HCT116 (cell line): ENCODE results near the gene CHTOP.

Source experiments
- EZH2phosphoT487 ChIP-seq: fragments of 200-600 bp; IDR thresholded peaks from 2 replicates; pipeline ENCODE4 v1.6.1; 2018; ENCODE audit warnings: antibody characterized with exemption, borderline replicate concordance
- YY1 ChIP-seq: IDR thresholded peaks from 2 replicates; pipeline ENCODE4 v1.6.1; 2011; ENCODE audit warnings: low read length, low read depth, moderate library complexity, mild to moderate bottlenecking; ENCODE audit not compliant: insufficient replicate concordance; ENCODE audit errors: extremely low read depth

DNA sequence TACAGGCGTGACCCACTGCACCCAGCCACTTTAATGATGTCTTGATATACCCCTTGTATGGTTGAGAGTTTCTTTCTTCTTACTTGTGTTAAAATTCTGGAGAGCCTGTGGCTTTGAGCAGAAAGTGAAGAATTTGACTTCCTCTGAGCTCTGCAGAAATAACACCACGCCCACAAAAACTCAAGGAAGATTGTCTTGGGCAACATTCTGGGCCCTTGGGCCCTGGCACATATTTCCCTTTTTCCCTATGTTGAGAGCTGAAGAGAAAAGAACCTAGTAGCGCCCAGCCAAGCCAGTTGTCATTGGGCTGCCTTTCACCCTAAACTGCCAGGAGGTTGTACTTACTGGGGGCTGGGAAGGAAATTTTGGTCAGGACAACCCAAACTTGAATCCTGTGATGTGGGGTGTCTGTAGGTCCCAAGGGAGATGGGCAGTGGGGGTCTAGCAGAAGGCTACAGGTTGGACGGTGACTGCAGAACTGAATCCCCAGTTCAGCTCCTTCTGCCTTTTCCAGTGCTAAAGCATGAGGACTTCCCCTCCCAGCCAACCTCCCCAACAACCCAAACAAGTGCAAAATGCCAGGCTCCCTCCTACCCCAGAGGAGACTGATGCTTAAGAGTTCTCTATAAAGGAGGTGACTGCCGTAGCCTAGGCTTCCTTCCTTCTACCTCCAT is 12.9 kb downstream of the CHTOP start:
- no peak for TF ChIP-seq EZH2phosphoT487
- no peak for TF ChIP-seq YY1
